Measurements from ENCODE around the gene FUS.

DNA sequence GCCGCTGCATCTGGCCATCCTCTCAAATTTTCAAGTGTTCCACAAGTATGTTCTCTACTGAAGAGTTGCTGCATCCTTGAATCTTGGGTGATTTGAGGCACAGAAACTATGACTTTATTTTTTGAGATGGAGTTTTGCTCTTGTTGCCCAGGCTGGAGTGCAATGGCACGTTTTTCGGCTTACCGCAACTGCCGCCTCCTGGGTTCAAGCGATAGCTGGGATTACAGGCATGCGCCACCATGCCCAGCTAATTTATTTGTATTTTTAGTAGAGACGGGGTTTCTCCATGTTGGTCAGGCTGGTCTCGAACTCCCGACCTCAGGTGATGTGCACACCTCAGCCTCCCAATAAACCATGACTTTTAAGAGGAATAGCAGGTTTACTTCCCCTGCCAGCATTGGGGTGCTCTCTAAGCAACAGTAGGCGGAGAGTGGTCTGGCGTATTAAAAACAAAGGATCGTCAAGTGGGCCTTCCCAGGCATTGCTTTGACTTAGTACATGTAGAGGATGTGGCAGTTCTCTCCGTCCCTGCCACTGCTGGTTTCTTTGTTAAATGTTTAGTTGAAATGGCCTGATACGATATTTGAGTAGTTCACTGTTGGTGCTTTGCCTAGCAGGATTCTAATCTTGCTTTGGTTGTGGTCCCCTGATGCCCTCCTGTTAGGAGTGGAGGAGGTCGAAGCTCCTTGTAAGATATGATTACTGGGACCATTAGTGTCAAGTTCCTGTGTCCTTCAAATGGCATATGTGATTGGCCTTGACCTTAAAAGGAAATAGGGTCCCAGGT lies 13.1 kb downstream of the FUS start:
- TF ChIP-seq ZNF274 (IDR thresholded peaks at IDR 0.05; ENCODE audit: low read depth, low read length) (no peak), SUZ12 (IDR thresholded peaks at IDR 0.05; ENCODE audit: extremely low read depth, insufficient read depth, insufficient read length) (no peak)

All from NT2/D1 (cell line).